ENCODE data around the gene PRDX5. TPM values are rescaled to one million over a fixed set of nuclear protein-coding genes. Genes with fewer than 3 reads are reported as not detected.

PRDX5 gene
- total RNA-seq, 1 donor = 257 TPM

GRCh38 chr11:64339754-64340408 lies 22.0 kb downstream of the PRDX5 start, which contains the start of gene CCDC88B:
CCDC88B (plus strand) TSS chr11:64340204; CDS start chr11:64340267, 63 bp downstream.
- no peak for DNase-seq (ENCODE audit: low read depth)
- no peak within 1 kb of the TSS for H3K4me3 ChIP-seq (ENCODE audit: low read depth, low read length)
- TF ChIP-seq CTCF (IDR thresholded peaks at IDR 0.05; ENCODE audit: insufficient read depth, low read length) = no peak

GRCh38 chr11:64340671-64341335 lies 22.9 kb downstream of the PRDX5 start:
- TF ChIP-seq CTCF (IDR thresholded peaks at IDR 0.05; ENCODE audit: insufficient read depth, low read length) = no peak
- DNase-seq (ENCODE audit: low read depth) = no peak
- no peak overlapping the region for H3K4me3 ChIP-seq (ENCODE audit: low read depth, low read length)

GRCh38 chr11:64341429-64341828 lies 23.5 kb downstream of the PRDX5 start:
- no peak overlapping the region for H3K4me3 ChIP-seq (ENCODE audit: low read depth, low read length)
- no peak for TF ChIP-seq CTCF (IDR thresholded peaks at IDR 0.05; ENCODE audit: insufficient read depth, low read length)
- no peak for DNase-seq (ENCODE audit: low read depth)

- peak overlapping the region; percentile 61 for H3K4me3 ChIP-seq (ENCODE audit: low read depth, low read length)
- peak; percentile 29 for TF ChIP-seq CTCF (IDR thresholded peaks at IDR 0.05; ENCODE audit: insufficient read depth, low read length)
- DNase-seq (ENCODE audit: low read depth) = peak; percentile 82
These were observed 24.2 kb downstream of the PRDX5 start for GRCh38 chr11:64341851-64342791.

DNA sequence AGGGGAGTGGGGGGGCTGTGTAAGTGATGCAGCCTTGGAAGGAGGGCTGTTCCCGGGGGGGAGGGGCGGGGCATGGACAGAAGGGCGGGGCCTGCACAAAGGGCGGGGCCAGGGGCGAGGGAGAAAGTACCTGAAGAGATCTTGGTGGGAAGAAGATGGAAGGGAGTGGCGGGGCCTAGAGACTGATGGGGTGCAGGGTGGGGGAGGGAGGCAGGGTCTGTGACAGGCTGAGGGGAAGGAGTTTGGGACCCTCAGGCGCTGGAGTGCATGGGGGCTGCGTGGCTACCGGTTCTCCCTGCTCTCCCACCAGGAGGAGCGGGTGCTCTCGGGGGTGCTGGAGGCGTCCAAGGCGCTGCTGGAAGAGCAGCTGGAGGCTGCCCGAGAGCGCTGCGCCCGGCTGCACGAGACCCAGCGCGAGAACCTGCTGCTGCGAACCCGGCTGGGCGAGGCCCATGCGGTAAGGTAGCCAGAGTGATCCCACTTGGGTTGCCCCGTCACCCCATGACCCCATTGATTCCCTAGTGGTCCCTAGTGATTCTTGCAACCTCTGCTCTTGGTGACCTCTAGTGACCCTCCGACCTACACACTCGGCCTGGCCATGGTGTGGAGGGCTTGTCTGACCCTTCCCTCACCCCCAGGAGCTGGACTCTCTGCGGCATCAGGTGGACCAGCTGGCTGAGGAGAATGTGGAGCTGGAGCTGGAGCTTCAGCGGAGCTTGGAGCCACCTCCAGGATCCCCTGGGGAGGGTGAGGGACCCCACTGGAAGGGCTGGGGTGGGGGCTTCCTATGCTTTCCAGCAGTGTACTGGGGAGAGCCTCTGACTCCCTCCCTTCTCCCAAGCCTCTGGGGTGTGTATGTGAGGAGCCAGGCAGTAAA lies 25.2 kb downstream of the PRDX5 start:
- no peak for TF ChIP-seq CTCF (IDR thresholded peaks at IDR 0.05; ENCODE audit: insufficient read depth, low read length)
- peak overlapping the region; percentile 22 for H3K4me3 ChIP-seq (ENCODE audit: low read depth, low read length)
- no peak for DNase-seq (ENCODE audit: low read depth)

Data from fibroblast of the aortic adventitia (primary cell).